ENCODE data around the gene PRKAG2.
"Not testable (repeated sequence)": the region's sequence is repeated elsewhere in the genome, so short reads cannot be mapped to it uniquely, and the experiment has no call there.

The PRKAG2 gene

DNA sequence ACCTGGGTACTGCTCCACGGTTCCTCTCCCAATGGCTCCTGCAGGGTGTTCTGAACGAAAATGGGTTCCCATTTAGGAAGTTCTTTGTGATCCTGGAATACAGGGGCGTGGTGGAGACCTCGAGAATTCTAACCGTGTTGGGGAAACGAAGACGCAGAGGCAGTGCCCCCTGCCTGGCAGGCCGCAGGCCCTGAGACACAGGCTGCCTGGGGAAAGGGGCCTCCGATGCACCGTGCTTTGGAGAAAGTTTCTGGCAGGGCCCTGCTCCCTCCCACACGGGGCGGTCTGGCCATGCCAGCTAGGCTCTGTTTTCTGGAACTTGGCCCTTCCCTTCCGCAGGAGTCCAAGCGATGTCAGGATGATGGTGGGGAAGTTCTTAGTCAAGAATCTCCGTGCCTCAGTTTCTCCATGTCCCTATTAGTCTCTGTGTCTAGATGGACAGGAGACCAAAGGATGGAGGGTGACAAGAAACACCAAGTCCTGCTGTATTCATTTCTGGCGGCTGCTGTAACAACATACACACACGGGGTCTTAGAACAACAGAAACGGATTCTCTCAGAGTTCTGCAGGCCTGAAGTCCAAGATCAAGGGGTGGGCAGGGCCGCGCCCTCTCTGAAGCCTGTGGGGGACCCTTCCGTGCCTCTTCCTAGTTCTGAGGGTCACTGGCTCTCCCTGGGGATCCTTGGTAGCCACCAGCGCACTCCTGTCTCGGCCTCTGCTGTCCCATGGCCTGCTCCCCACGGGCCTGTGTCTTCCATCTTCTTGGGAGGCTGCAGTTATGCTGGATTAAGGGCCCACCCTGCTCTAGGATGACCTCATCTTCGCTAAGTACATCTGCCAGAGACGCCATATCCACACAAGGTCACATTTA is 27.7 kb downstream of the PRKAG2 start:
- no peak for DNase-seq

DNA sequence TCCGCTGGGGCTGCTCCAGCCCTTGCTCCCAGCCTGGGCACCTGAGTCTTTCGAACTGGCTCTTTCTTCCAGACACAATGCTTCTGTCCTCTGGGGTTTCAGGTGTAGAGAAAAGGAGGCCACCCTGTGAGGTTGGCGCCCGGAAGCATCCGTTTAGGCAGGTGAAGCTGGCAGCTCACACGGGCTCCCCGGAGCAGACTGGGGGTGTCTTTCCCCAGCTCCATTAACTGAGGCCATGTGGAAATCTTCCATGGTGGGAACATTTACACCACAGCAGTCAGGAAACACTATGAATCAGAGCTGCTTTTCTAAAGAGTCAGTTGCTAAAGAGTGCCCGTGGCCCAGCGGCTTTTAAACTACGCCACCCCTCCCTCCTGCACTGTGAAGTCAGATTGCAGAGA is 29.2 kb downstream of the PRKAG2 start:
- DNase-seq: no peak

DNA sequence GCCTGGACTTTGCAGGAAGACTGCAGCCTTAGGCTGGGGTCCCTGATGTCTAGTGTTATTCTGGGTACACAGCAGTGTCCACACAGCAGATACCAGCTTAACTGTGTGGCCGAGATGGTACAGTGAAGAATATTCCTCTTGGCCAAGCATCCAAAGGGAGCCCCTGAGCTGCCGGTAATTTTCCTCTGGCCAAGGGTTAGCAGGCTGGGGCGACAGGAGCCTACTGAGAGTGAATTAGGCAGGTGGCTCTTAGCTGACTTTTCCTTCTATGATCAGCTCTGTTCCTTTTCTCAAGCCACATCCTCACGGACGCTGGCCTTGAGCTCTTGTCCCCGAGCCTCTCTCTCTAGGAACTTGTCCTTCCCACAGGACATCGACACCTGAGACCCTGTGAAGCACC is 29.8 kb downstream of the PRKAG2 start:
- no peak for DNase-seq

DNA sequence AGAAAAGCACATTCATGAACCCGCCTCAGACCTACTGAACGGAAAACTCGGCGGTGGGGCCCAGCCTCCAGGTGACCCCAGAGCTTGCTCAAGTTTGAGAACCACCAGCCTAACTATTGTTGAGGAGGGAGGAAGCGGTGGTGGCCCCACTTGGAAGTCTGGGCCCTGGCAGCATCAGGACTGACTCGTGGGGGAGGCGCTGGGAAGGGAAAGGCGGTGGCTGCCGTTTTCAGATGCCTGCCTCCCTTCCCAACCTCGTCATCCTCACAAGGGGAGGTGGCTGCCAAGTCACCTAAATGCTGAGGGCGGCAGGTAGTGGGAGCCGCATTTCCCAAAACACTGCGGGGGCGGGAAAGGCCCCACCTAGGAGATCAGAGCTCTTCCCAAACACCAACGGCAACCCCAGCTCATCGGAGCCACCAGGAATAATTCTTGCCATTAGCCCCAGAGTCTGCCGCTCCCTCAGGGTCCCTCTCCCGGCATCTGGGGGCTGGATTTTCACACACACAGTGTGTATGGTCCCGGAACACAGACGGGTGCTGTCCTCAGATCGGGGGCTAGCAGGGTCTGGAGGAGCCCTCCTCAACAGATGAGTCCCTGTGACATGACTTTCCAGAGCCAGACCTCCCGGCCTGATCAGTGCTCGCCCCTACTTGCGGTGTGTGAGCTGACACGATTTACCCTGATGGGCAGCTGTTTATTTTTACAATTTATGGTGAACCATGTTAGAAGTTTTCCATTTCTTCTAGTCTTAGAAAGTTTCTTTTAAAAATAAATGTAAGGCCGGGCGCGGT is 31.3 kb downstream of the PRKAG2 start:
- DNase-seq: no peak

DNA sequence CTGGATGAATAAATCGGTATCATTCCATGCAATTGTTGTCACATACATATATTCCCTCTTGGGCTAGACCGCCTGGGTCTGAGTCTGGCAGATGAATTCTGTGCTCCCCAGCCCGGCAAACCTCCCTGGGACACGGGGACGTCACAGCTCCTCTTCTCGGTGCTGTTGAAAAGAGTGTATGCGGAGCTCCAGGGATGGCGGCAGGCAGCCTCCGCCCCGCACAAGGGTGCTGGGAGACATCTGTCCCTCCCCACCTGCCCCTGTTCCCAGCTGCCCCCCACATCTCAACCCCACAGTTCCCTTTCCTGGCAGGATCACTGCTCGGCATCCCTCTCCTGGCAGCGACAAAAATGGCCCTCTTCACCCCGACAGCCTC is 32.1 kb downstream of the PRKAG2 start:
- DNase-seq: no peak

DNA sequence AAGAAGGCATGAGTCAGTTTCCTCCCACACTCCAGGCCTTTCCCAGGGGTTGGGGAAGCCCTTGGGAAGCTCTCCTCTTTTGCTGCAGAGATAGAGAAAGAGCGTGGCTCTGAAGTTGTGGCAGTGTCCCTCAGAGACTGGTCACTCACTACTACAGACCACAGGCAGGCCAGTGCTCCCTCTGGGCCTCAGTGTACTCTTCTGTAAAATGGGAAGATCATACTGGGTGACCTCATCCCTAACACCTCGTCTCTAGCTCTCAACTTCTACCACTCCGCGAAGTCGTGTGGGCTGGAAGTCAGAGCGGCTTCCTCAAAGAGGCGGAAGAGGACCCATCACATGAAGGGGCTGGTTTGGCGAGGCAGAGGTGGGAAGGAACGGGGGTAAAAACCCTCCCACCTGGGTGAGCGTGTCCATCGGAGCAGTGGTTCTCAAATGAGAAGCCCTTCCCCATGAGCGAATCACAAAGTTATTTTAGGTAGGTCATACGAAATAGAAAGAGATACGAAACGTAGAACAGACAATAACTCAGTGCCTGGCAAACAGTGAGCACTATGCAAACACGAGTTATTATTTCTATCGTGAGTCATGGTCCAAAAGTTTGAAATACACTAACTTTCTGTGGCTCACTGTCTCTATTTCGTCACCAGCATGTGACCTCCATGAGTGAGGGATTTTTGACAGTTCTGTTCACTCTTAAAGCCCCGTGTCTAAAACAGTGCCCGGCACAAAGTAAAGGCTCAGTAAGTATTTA is 32.7 kb downstream of the PRKAG2 start:
- no peak for DNase-seq

DNA sequence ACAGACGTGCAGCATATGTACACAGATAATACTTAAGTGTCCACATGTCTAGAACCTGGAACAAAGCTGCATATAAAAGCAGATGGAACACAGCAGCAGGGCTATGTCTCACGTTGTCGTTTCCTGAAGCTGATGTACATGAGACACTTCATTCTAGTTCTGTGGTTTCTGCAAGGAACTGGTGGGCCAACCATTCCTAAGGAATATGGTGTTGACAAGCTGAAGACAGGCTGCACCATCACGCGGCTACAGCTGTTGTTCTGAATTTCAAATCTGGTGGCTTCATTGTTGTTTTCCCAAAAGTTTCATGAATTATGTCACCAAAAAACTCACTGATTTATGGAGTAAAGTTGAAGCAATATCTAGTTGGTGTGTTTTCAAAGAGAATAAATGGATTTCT is 33.7 kb downstream of the PRKAG2 start:
- DNase-seq: no peak

DNA sequence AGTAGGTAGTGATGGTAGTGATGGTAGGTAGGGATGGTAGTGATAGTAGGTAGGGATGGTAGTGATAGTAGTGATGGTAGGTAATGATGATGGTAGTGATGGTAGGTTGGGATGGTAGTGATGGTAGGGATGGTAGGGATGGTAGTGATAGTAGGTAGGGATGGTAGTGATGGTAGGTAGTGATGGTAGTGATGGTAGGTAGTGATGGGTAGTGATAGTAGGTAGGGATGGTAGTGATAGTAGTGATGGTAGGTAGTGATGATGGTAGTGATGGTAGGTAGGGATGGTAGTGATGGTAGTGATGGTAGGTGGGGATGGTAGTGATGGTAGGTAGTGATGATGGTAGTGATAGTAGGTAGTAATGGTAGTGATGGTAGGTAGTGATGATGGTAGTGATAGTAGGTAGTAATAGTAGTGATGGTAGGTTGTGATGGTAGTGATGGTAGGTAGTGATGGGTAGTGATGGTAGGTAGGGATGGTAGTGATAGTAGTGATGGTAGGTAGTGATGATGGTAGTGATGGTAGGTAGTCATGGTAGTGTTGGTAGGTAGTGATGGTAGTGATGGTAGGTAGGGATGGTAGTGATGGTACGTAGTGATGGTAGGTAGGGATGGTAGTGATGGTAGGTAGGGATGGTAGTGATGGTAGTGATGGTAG is 35.4 kb downstream of the PRKAG2 start:
- DNase-seq: not testable (repeated sequence)

DNA sequence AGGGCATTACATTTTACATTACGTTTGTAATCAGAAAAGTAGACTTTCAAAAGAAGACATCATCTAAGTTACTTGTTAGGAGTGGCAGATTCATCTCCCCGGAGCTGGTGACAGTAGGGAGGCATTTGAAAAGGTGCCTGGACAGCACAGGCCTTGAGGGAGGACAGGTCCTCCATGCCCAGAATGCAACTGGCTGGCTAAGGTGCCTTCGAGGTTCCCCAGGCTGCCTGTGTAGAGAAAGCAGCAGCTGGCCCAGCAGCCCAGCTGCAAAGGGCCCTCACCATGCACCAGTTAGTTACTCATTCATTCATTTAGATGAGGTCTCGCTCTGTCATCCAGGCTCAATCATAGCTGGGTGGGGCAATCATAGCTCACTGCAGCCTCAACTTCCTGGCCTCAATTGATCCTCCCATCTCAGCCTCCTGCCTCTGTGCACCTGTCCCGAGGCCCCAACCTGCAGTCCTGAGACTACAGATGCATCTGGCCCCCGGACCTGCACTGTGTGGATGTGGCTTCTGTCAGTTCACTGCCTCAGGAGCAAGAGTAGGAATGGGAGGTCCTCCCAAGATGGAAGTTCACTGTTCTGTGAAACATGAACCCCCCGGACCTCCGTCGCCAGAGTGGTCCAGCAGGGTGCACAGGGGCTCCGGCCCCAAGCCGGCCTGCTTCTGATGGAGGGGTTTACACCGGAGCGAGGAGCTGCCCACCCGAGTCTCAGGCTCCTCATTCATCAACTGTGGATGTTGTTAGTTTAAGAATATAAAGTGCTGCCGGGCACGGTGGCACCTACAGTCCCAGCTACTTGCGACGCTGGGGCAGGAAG is 36.6 kb downstream of the PRKAG2 start:
- no peak for DNase-seq

DNA sequence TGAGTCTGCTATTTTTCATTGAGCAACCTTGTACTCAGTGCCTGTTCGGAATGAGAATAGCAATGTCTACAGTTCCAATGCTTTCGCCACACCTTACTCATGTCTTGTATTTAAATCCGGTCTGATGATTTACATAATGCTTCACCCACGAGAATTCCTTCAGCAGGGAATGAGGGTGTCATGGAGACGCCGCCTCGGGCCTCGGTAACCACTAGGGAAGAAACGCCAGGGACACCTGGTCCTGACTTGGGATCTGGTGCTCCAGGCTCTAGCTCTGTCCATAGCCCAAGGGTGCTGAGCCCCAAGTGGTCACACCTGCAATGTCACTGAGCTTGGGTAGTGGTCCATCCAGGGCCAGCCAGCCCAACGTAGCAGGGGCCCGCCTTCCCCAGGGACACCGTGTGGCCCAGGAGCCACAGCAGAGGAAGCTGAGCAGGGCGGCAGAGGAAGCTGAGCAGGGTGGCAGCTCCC is 37.4 kb downstream of the PRKAG2 start:
- no peak for DNase-seq

DNA sequence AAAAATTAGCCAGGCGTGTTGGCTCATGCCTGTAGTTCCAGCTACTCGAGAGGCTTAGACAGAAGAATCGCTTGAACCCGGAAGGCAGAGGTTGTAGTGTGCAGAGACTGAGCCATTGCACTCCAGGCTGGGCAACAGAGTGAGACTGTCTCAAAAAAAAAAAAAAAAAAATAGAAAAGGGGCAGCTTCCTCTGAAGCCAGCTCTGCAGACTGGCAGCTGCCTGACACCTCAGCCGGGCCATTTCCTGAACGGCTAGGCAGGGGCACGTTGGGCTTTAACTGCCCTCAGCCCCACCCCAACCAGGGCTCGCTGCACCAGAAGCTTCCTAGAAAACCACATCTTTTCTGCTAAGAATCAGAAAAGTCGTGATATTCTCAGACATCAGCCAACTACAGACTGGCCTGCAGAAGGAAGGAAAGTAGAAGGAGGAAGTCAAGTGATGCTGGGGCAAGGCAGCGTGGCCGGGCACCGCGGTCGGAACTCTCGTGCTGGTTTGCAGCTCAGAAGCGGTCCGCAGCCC is 38.0 kb downstream of the PRKAG2 start:
- no peak for DNase-seq

DNA sequence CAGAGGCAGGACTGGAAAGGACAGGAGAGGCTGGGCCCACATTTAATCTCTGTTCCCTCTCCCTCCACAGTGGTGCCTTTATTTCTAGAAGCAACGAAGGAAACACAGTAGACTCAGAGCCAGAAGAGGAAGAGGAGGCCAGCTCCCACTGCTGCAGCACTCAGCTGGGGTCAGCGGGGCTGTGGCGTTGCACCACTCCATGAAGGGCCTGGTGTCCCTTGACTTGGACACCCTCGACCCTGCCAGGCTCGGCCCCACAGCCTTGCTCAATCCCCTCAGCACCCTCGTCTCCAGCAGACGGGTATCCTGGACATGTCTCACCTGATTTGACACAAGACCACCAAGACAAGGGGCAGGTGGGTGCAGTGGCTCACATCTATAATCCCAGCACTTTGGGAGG is 38.8 kb downstream of the PRKAG2 start:
- DNase-seq: no peak

DNA sequence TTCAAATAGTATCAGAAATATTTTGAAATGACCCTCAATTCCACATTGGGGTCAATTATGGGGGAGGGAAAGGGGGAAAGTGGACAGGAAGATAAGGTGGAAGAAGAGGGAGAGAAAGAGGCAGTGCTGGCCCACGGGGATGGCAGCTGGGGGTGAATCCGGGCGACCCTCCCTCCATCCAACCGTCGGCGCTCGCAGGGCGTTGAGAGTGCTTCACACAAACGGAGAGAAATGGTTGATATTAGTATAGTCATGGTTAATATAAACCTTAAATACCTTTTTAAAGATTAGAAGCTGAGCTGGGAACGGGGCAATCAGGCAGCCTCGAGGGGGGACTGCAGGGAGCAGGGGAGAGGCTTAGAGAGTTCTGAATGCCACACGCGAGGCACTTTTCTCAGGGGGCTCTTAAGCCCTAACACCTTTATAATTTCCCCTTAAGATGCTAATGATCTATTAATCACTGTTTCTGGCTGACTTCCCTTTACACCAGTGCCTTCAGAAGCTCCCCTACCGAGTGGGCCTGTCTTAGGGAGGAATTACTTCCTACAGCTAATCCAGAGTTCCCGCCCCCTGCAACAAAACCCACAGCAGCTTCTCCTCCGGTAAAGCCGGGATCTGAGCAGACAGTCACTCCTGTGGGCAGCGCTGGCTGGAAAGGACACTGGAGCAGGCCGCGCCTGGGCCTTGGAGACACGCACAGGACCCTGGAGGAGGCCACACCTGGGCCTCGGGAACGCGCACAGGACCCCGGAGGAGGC is 39.5 kb downstream of the PRKAG2 start:
- no peak for DNase-seq

DNA sequence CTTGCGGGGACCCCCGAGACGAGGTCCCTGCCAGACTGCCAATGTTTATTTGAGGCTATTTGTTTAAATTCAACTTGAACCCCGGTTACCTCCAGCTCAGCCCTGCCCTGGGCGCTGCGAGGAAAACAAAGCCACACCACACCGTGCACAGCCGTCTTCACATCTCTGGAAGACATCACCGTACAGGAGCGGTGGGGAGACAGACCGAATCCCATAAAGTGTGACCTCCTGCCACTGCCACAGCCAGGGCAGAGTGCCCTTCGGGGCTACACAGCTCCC is 40.0 kb downstream of the PRKAG2 start:
- DNase-seq: no peak

DNA sequence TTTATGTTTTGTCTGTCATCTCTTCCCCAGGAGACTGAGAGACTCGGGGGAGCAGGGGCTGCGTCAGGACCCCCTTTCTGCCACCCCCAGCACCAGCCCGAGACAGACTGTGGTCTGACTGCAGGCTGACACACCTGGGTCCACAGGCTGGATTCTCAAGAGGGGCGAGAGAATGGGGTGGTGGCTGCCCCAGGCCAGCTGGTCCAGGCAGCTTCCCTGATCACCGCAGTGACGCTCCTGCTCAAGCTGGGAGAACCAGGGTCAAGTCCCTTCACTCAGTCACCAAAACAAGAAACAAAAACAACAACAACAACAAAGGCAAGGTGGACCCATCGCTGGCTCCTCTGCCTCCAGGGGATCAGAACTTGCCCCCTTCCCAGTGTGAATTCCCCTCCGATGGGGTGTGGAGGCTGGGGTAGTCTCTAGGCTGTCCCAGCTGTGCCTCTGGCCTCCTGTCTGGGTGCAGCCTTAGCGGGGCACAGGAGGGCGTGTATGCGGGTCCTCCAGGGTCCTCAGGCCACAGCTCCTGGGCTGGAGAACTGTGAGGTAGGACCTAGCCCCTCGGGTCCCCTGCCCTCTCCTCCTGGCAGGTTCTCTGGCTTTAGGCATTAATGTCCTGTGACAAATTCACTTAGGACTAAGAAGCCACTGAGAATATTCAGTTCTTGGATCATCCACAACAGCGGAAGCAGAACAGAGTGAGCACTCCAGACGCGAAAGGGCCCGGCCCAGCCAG is 40.6 kb downstream of the PRKAG2 start:
- DNase-seq: no peak

DNA sequence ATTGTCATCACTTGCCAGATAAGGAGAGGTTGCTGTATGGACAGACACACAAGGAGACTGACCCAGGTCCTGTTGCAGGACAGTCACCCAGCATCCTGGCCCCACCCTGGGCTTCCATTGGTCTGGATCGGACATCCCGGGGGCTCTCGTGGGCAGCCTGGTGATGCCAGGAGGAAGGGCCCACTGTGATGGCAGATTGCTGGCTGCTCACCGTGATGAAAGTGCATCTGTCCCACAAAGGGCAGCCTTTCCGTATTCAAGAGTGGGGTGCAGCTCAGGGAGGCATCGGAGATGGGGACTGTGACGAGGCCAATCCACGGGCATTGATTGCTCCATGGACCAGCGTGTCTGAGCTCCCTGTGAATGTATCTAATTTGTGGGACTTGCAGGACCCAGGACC is 41.3 kb downstream of the PRKAG2 start:
- DNase-seq: no peak

DNA sequence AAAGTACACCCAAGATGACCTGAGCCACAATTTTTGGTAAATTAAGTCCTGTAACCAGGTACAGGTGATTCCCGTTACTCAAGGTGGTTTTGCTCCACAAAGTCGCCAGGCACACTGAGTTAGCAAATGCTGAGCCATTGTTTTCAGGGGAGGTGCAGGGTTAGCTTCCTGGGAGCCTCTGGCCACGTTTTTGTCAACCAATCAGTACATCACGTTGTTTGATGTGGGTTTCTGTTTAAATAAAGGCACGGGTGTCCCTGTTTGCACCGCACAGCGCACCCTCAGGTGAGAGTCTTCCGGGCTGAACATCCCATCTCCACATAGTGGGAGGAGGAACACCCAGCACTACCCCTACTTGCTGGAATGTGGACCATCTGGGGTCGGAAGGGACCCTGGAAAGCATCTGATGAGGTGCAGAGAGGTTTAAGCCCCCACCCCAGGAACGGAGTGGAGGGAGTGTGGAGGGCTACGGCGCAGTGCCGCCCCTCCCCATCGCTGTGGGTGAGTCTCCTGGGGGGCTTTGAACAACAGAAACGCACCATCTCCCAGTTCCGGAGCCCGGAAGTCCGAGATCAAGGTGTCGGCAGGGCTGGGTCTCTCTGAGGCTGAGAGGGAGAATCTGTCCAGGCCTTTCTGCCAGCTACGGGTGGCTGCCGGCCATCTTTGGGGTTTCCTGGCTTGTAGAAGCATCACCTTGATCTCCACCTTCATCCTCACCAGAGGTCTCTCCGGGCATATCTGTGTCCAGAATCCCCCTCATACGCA is 42.5 kb downstream of the PRKAG2 start:
- DNase-seq: no peak

DNA sequence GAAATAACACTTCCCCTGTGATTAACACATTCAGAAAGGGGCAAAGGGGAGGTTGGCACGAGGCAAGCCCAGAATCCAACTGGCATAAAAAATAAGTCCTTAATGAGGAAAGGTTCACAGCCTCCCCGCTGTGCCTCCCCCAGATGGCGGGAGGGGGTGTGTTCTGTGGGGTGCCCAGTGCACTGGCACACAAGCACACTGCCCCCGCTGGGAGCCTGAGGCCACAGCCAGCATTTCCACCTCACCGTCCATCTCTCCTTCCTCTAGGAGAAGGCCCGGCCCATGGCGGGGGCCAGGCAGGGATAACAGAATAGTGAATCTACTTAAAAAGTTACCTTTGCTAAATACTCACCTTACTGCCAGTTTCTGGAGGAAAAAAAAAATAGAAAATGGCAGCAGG is 43.2 kb downstream of the PRKAG2 start:
- DNase-seq: no peak

DNA sequence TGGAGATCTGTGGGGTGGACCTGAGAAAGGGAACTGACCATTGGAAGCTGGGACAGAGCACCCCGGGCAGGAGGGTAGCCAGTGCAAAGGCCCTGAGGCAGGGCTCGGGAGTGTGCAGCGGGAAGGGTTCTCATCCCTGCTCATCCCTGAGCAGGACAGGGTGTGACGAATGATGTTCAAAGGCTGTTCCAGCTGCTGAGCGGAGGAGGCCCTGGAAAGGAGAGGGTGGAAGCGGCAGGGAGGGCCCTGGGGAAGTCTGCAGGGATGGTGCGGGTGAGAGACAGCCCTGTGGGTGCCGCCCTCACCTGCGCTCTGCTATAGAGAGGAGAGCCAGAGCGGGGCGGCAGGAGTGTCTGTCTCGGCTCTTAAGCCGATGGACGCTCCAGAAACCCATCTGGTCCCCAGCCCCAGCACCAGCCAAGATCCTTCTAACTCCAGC is 43.7 kb downstream of the PRKAG2 start:
- DNase-seq: no peak

DNA sequence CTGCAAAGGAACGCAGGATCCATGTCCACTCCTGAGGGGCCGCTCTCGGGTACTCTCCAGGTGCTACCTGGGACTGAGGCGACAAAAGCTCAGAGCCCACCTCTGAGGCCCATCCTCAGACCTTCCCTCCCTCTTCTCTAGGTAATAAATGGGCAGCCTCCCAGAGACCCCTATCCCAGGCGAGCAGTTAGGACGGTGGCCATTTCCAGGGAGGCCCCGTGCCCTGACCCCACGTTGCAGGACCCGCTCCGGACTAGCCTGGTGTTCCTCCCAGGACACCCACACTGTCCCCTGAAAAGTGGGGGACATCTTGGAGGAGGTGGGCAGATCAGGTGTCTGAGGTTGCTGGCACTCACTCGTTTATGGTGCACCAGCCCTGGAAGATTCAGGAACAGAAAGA is 44.3 kb downstream of the PRKAG2 start:
- no peak for DNase-seq

Data from NCI-H748 treated with DMSO at 0.1 percent for 48 hours (cell line).